ENCODE results near the gene NUP98. TPM values are rescaled to one million over a fixed set of nuclear protein-coding genes. Genes with fewer than 3 reads are reported as not detected.

The NUP98 gene
- total and polyA plus RNA-seq, 10 of the 15 experiments (the other 5 are each of a cell fraction or from before 2014, with no cell fraction given) = 21.7 to 108 (median 78.9) TPM

DNA sequence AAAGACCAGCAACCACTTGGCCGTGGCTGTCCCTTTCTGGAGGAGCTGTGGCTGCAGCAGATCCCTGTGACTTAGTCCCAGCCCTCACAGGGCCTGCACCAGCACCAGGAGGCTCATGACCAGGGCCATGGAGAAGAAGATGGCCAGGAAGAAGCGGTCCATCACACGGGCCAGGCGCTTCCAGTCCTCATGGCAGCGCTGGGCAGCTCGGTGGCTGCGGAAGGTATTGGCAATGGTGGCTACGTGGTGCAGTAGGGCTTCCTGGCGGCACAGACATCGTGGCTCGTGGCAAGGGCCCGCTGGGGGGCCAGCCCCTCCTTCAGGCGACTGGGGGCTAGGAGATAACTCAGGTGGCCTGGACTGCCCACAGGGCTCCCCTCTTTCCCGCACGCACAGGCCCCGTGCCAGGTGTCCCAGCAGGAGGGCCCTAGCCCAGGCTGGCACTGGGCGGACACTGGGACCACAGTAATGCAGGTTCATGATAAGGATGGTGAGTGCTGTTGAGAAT, 131.3 kb downstream of the NUP98 start (continued):
- TF ChIP-seq IKZF2 (IDR thresholded peaks at IDR 0.05) = no peak

DNA sequence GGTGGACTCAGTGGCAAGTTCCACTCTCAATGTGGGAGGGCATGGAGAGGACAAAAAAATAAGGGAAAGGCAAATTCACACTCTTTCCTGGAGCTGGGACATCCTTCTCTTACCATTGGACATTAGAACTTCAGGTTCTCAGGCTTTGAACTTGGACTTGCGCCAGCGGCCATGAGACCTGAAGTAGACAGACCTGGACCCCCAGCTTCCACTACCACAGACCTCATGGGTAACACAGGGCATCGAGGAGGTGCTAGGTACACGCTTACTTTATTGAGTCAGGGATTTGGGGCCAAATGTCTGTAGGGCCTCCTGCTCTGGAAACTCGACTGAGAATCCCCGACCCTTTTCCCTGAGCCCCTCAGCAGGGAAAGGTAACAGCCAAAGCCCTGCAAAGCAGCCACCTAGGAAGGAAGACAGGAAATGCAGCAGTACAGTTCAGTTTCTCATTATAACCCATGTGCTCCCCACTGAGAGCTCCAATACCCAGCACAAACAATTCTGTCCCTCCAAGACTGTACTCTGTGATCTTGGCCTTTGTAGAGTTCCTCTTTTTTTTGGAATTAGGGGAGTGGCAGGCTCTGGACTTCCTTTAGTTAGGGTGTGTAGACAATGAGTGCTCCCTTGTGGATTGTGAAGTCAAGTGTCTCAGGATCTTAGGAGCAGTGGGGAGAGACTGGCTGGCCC, 131.9 kb downstream of the NUP98 start:
- Histone ChIP-seq H3K4me1 (ENCODE audit: control insufficient read depth, insufficient read depth, low read length) (no peaks in the 10 kb centered on the region), H3K4me2 (ENCODE audit: control insufficient read depth, insufficient read depth) (no peak overlapping the region), H3K27me3 (replicated peaks in 1 of 2; ENCODE audit: control insufficient read depth in 2 of 2, insufficient read depth in 2 of 2, low read length in 1 of 2) (no peaks in the 10 kb centered on the region), H3K79me2 (ENCODE audit: control insufficient read depth, insufficient read depth, low read length) (no peaks in the 10 kb centered on the region), H3K9me3 (replicated peaks; ENCODE audit: control insufficient read depth, insufficient read depth, low read length) (no peaks in the 10 kb centered on the region), H3K9ac (ENCODE audit: control insufficient read depth, insufficient read depth, low read length) (no peak overlapping the region), H3K36me3 (ENCODE audit: control insufficient read depth in 2 of 2, insufficient read depth in 2 of 2, low read length in 1 of 2) (peaks cover 2 to 4% of the 10 kb centered on the region in 2 experiments; a peak in 3 of 4 replicates), H3K4me3 (no peak overlapping the region), H3K27ac (ENCODE audit: control insufficient read depth, insufficient read depth) (no peak overlapping the region), H4K20me1 (ENCODE audit: control insufficient read depth, insufficient read depth) (no peaks in the 10 kb centered on the region), H2AFZ (ENCODE audit: control insufficient read depth, low read depth, low read length) (no peak overlapping the region)
- ATAC-seq (no peak), DNase-seq (ENCODE audit: low read depth, low spot score) (no peak), FAIRE-seq (no peak)
- intact Hi-C loops (cut with micrococcal nuclease; ENCODE audit: unreplicated experiment) = no loop called here
- no TSS peak for BruUV-seq (replicated peaks)
- 95% methylated on average over 6 of the region's 6 CpGs for WGBS (ENCODE audit: insufficient coverage, insufficient replicate concordance, low lambda C conversion rate, missing lambda C conversion rate)
- TF ChIP-seq, protein P1, sequence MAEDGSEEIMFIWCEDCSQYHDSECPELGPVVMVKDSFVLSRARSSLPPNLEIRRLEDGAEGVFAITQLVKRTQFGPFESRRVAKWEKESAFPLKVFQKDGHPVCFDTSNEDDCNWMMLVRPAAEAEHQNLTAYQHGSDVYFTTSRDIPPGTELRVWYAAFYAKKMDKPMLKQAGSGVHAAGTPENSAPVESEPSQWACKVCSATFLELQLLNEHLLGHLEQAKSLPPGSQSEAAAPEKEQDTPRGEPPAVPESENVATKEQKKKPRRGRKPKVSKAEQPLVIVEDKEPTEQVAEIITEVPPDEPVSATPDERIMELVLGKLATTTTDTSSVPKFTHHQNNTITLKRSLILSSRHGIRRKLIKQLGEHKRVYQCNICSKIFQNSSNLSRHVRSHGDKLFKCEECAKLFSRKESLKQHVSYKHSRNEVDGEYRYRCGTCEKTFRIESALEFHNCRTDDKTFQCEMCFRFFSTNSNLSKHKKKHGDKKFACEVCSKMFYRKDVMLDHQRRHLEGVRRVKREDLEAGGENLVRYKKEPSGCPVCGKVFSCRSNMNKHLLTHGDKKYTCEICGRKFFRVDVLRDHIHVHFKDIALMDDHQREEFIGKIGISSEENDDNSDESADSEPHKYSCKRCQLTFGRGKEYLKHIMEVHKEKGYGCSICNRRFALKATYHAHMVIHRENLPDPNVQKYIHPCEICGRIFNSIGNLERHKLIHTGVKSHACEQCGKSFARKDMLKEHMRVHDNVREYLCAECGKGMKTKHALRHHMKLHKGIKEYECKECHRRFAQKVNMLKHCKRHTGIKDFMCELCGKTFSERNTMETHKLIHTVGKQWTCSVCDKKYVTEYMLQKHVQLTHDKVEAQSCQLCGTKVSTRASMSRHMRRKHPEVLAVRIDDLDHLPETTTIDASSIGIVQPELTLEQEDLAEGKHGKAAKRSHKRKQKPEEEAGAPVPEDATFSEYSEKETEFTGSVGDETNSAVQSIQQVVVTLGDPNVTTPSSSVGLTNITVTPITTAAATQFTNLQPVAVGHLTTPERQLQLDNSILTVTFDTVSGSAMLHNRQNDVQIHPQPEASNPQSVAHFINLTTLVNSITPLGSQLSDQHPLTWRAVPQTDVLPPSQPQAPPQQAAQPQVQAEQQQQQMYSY (CRISPR knock-in tag; IDR thresholded peaks at IDR 0.05) = no peak
- TF ChIP-seq, protein P2, sequence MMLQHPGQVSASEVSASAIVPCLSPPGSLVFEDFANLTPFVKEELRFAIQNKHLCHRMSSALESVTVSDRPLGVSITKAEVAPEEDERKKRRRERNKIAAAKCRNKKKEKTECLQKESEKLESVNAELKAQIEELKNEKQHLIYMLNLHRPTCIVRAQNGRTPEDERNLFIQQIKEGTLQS (IDR thresholded peaks at IDR 0.05; ENCODE audit: borderline replicate concordance, extremely low read depth, low read depth, low read length) = no peak
- TF ChIP-seq, protein P3, sequence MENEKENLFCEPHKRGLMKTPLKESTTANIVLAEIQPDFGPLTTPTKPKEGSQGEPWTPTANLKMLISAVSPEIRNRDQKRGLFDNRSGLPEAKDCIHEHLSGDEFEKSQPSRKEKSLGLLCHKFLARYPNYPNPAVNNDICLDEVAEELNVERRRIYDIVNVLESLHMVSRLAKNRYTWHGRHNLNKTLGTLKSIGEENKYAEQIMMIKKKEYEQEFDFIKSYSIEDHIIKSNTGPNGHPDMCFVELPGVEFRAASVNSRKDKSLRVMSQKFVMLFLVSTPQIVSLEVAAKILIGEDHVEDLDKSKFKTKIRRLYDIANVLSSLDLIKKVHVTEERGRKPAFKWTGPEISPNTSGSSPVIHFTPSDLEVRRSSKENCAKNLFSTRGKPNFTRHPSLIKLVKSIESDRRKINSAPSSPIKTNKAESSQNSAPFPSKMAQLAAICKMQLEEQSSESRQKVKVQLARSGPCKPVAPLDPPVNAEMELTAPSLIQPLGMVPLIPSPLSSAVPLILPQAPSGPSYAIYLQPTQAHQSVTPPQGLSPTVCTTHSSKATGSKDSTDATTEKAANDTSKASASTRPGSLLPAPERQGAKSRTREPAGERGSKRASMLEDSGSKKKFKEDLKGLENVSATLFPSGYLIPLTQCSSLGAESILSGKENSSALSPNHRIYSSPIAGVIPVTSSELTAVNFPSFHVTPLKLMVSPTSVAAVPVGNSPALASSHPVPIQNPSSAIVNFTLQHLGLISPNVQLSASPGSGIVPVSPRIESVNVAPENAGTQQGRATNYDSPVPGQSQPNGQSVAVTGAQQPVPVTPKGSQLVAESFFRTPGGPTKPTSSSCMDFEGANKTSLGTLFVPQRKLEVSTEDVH (IDR thresholded peaks at IDR 0.05; ENCODE audit: low read depth, partially characterized antibody) = no peak
- TF ChIP-seq IKZF1 (conservative IDR thresholded peaks at IDR 0.05) (no peak), KDM1A (IDR thresholded peaks at IDR 0.05; ENCODE audit: borderline replicate concordance) (no peak), KLF5 (IDR thresholded peaks at IDR 0.05; ENCODE audit: partially characterized antibody) (no peak), TARDBP (IDR thresholded peaks at IDR 0.05; ENCODE audit: borderline replicate concordance) (no peak)
- SMC1A ChIA-PET (ENCODE audit: uncharacterized antibody, unreplicated experiment) = no interaction called here
- RAD21 ChIA-PET (ENCODE audit: unreplicated experiment) = no interaction called here
- POLR2A ChIA-PET = no interaction called here
- CTCF ChIA-PET = no interaction called here
- in situ Hi-C loops (cut with MboI) = no loop called here

Data from GM12878 (cell line).